SK-N-SH (cell line): ENCODE data around the gene POLR1D. TPM values are rescaled to one million over a fixed set of nuclear protein-coding genes. Genes with fewer than 3 reads are reported as not detected.

Source experiments
- CTCF ChIA-PET: fragments of 300-600, 350-600 bp; formaldehyde crosslinking; extraction: SDS; loops from one replicate; lab custom pipeline; 2021; lab: Yijun Ruan, JAX
- POLR2A ChIA-PET: fragments of 350-600 bp; sonication (Branson Sonifier 250); formaldehyde crosslinking; extraction: SDS; loops from one replicate; lab custom pipeline; 2020; ENCODE audit warnings: antibody characterized with exemption, inconsistent platforms; lab: Yijun Ruan, JAX
- DNase-seq: peaks from one replicate; pipeline ENCODE4 v3.0.0; 2012
- H2AFZ ChIP-seq: fragments of 200-600 bp; sonication (generic); 2 replicates; pipeline ENCODE4 v1.8.1; 2016; ENCODE audit warnings: antibody characterized with exemption, mild to moderate bottlenecking, low read depth
- H3F3A ChIP-seq: fragments of 200-600 bp; sonication (generic); replicated peaks from 2 replicates; pipeline ENCODE3; 2016; ENCODE audit warnings: antibody characterized with exemption, mild to moderate bottlenecking; ENCODE audit not compliant: insufficient read depth
- H3K27ac ChIP-seq, 2 experiments: fragments of 200-500 bp in 1 of 2; fragments of 200-600 bp in 1 of 2; sonication (Bioruptor generic) in 1 of 2; sonication (generic), shearing (Covaris generic) in 1 of 2; 2 replicates each; pipeline versions ENCODE4 v1.5.1 to v1.6.1; 2014 to 2016; ENCODE audit warnings: low read depth in 2 of 2, inconsistent platforms in 1 of 2, low read length in 1 of 2, mild to moderate bottlenecking in 1 of 2, mixed read lengths in 1 of 2
- H3K27me3 ChIP-seq: fragments of 200-600 bp; sonication (generic), shearing (Covaris generic); 2 replicates; pipeline ENCODE4 v1.6.1; 2016; ENCODE audit warnings: mixed run types; ENCODE audit not compliant: insufficient read depth
- H3K36me3 ChIP-seq, 2 experiments: fragments of 200-500 bp in 1 of 2; fragments of 200-600 bp in 1 of 2; sonication (Bioruptor generic) in 1 of 2; sonication (generic) in 1 of 2; replicated peaks in 1 of 2; 2 replicates each; pipeline versions ENCODE3 to v1.5.1; 2014 to 2016; ENCODE audit warnings: low read length in 1 of 2, mild to moderate bottlenecking in 1 of 2; ENCODE audit not compliant: insufficient read depth in 2 of 2, control insufficient read depth in 1 of 2
- H3K4me1 ChIP-seq, 2 experiments: fragments of 200-500 bp in 1 of 2; fragments of 200-600 bp in 1 of 2; sonication (Bioruptor generic) in 1 of 2; sonication (generic), shearing (Covaris generic) in 1 of 2; 2 replicates each; pipeline versions ENCODE4 v1.5.1 to v1.6.1; 2014 to 2016; ENCODE audit warnings: low read depth in 1 of 2, low read length in 1 of 2, mixed run types in 1 of 2; ENCODE audit not compliant: insufficient read depth in 2 of 2, control insufficient read depth in 1 of 2
- H3K4me2 ChIP-seq: fragments of 200-600 bp; sonication (generic), shearing (Covaris generic); 2 replicates; pipeline ENCODE4 v1.6.1; 2017; ENCODE audit warnings: mixed run types
- H3K4me3 ChIP-seq, 2 experiments: fragments of 200-500 bp in 1 of 2; fragments of 200-600 bp in 1 of 2; sonication (Bioruptor generic) in 1 of 2; sonication (generic), shearing (Covaris generic) in 1 of 2; 2 replicates each; pipeline versions ENCODE4 v1.5.1 to v1.8.1; 2014 to 2016; ENCODE audit warnings: low read depth in 2 of 2, inconsistent platforms in 1 of 2, low read length in 1 of 2, mild to moderate bottlenecking in 1 of 2, mixed read lengths in 1 of 2, moderate library complexity in 1 of 2
- H3K79me2 ChIP-seq: fragments of 200-600 bp; sonication (generic); 2 replicates; pipeline ENCODE4 v1.8.1; 2017; ENCODE audit warnings: mild to moderate bottlenecking; ENCODE audit not compliant: insufficient read depth
- H3K9ac ChIP-seq: fragments of 200-600 bp; sonication (generic); 2 replicates; pipeline ENCODE4 v1.6.1; 2017; ENCODE audit warnings: mixed run types
- H3K9me2 ChIP-seq: fragments of 200-600 bp; sonication (generic); 2 replicates; pipeline ENCODE4 v1.6.1; 2017; ENCODE audit warnings: mixed run types
- H3K9me3 ChIP-seq: fragments of 200-600 bp; sonication (generic); 2 replicates; pipeline ENCODE4 v1.6.1; 2017; ENCODE audit warnings: mixed run types, mild to moderate bottlenecking, moderate library complexity
- H4K20me1 ChIP-seq: fragments of 200-600 bp; sonication (generic); 2 replicates; pipeline ENCODE4 v1.6.1; 2017; ENCODE audit warnings: mild to moderate bottlenecking, mixed run types; ENCODE audit not compliant: insufficient read depth
- CHD2 ChIP-seq: fragments of 150-350 bp; IDR thresholded peaks from 2 replicates; pipeline ENCODE4 v1.6.1; 2018; ENCODE audit warnings: low read length; ENCODE audit not compliant: partially characterized antibody
- CTCF ChIP-seq: fragments of 200-600 bp; sonication (generic); IDR thresholded peaks from 2 replicates; pipeline ENCODE4 v1.6.1; 2017; ENCODE audit warnings: antibody characterized with exemption, mild to moderate bottlenecking, moderate library complexity
- EP300 ChIP-seq, 2 experiments: IDR thresholded peaks; 2 replicates each; pipeline versions ENCODE4 v1.4.0 to v1.6.1; 2012; ENCODE audit warnings: borderline replicate concordance in 1 of 2, low read depth in 1 of 2, low read length in 1 of 2
- EZH2phosphoT487 ChIP-seq: fragments of 200-600 bp; sonication (generic); IDR thresholded peaks from 2 replicates; pipeline ENCODE4 v1.6.1; 2017; ENCODE audit warnings: low read depth, mixed run types, mild to moderate bottlenecking, antibody characterized with exemption, moderate library complexity, borderline replicate concordance
- FOXM1 ChIP-seq: IDR thresholded peaks from 2 replicates; pipeline ENCODE4 v1.4.0; 2012; ENCODE audit warnings: low read depth, mild to moderate bottlenecking
- MXI1 ChIP-seq: IDR thresholded peaks from 2 replicates; pipeline ENCODE4 v1.6.1; 2012; ENCODE audit warnings: mild to moderate bottlenecking, low read depth, low read length, improper control_type of control experiment
- NFIC ChIP-seq: IDR thresholded peaks from 2 replicates; pipeline ENCODE4 v1.4.0; 2012; ENCODE audit warnings: borderline replicate concordance
- NRF1 ChIP-seq: IDR thresholded peaks from 2 replicates; pipeline ENCODE4 v1.6.1; 2012; ENCODE audit warnings: low read depth, mild to moderate bottlenecking, low read length
- POLR2AphosphoS5 ChIP-seq: IDR thresholded peaks from 2 replicates; pipeline ENCODE4 v1.6.1; 2012; ENCODE audit warnings: low read depth, low read length
- RCOR1 ChIP-seq: fragments of 150-350 bp; IDR thresholded peaks from 2 replicates; pipeline ENCODE4 v1.6.1; 2017; ENCODE audit warnings: antibody characterized with exemption, low read length
- SIN3A ChIP-seq: IDR thresholded peaks from 2 replicates; pipeline ENCODE4 v1.6.1; 2012; ENCODE audit warnings: low read depth, mild to moderate bottlenecking, low read length, moderate library complexity, borderline replicate concordance
- SMC3 ChIP-seq: IDR thresholded peaks from 2 replicates; pipeline ENCODE4 v1.6.1; 2012; ENCODE audit warnings: low read depth, low read length, improper control_type of control experiment
- TCF12 ChIP-seq: IDR thresholded peaks from 2 replicates; pipeline ENCODE4 v1.4.0; 2012
- TEAD4 ChIP-seq: IDR thresholded peaks from 2 replicates; pipeline ENCODE4 v1.4.0; 2012; ENCODE audit warnings: mild to moderate bottlenecking, borderline replicate concordance; ENCODE audit not compliant: insufficient read depth
- USF1 ChIP-seq: IDR thresholded peaks from 2 replicates; pipeline ENCODE4 v1.4.0; 2012; ENCODE audit warnings: low read depth, borderline replicate concordance
- WGBS: methylation state at CpG from one replicate; pipeline ENCODE4 v1.1.6; 2017; ENCODE audit warnings: low lambda C conversion rate; 5-methylcytosine and 5-hydroxymethylcytosine counted together
- polyA plus RNA-seq, 3 experiments: library from polyadenylated mRNA; depleted of rRNA; stranded (reverse); fragments of >200 nt; gene quantifications; 2 replicates each; pipeline ENCODE4 v1.2.3, GENCODE V29; 2012
- TF ChIP-seq, protein P1 (sequence below): IDR thresholded peaks from 2 replicates; pipeline ENCODE4 v1.4.0; 2012; ENCODE audit warnings: low read depth
- TF ChIP-seq, protein P2 (sequence below): fragments of 150-350 bp; IDR thresholded peaks from 2 replicates; pipeline ENCODE4 v1.6.1; 2016; ENCODE audit warnings: mild to moderate bottlenecking, low read depth, low read length
- TF ChIP-seq, protein P3 (sequence below): IDR thresholded peaks from 2 replicates; pipeline ENCODE4 v1.6.1; 2012; ENCODE audit warnings: mild to moderate bottlenecking, low read depth, low read length, moderate library complexity
- TF ChIP-seq, protein P4 (sequence below): fragments of 150-350 bp; IDR thresholded peaks from 2 replicates; pipeline ENCODE4 v1.6.1; 2017; ENCODE audit warnings: antibody characterized with exemption, low read length, low read depth, borderline replicate concordance

Gene POLR1D
- polyA plus RNA-seq, 1 of the 3 experiments (the other 2 are of a cell fraction), result 150 TPM

DNA sequence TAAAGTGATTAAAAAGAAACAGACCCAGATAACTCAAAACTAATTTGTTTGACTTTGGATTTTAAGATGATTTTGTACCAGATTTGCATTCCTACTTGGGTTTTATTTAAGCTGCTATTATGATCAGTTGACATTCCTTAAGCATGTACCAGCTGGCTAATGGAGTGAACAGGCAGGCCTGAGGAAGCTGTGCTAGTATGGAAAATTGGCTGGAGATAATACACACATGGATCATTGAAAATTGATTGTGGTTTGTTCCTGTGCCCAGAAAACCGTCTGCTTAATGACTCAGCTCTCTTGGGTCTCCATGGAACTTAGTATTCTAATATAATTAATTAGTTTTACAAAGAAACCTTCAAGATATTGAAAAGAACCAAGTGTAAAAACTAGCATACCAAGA lies 22.6 kb downstream of the POLR1D start (continued):
- TF ChIP-seq USF1 (no peak), EZH2phosphoT487 (no peak), FOXM1 (peak; percentile 73; the same call in 1 of the 2 replicates), NFIC (peak; percentile 90), SMC3 (no peak), NRF1 (no peak)
- TF ChIP-seq, protein P1, sequence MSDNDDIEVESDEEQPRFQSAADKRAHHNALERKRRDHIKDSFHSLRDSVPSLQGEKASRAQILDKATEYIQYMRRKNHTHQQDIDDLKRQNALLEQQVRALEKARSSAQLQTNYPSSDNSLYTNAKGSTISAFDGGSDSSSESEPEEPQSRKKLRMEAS, result no peak
- TF ChIP-seq, protein P2, sequence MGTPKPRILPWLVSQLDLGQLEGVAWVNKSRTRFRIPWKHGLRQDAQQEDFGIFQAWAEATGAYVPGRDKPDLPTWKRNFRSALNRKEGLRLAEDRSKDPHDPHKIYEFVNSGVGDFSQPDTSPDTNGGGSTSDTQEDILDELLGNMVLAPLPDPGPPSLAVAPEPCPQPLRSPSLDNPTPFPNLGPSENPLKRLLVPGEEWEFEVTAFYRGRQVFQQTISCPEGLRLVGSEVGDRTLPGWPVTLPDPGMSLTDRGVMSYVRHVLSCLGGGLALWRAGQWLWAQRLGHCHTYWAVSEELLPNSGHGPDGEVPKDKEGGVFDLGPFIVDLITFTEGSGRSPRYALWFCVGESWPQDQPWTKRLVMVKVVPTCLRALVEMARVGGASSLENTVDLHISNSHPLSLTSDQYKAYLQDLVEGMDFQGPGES, result no peak

- Histone ChIP-seq H3K9ac (no peak overlapping the region), H2AFZ (no peak overlapping the region), H3K4me1 (no peaks in the 10 kb centered on the region; a peak in 1 of 4 replicates), H3K9me3 (no peaks in the 10 kb centered on the region; the same call in 1 of the 2 replicates), H3K9me2 (no peaks in the 10 kb centered on the region; the same call in 1 of the 2 replicates), H4K20me1 (no peaks in the 10 kb centered on the region), H3K4me2 (no peak overlapping the region), H3K27me3 (no peaks in the 10 kb centered on the region), H3K79me2 (no peaks in the 10 kb centered on the region; the same call in 1 of the 2 replicates), H3K4me3 (no peak overlapping the region; a peak in 1 of 4 replicates), H3F3A (no peaks in the 10 kb centered on the region), H3K36me3 (peaks cover 42 to 59% of the 10 kb centered on the region in 2 experiments), H3K27ac (no peak overlapping the region)
- TF ChIP-seq MXI1, result no peak
- TF ChIP-seq, protein P3, sequence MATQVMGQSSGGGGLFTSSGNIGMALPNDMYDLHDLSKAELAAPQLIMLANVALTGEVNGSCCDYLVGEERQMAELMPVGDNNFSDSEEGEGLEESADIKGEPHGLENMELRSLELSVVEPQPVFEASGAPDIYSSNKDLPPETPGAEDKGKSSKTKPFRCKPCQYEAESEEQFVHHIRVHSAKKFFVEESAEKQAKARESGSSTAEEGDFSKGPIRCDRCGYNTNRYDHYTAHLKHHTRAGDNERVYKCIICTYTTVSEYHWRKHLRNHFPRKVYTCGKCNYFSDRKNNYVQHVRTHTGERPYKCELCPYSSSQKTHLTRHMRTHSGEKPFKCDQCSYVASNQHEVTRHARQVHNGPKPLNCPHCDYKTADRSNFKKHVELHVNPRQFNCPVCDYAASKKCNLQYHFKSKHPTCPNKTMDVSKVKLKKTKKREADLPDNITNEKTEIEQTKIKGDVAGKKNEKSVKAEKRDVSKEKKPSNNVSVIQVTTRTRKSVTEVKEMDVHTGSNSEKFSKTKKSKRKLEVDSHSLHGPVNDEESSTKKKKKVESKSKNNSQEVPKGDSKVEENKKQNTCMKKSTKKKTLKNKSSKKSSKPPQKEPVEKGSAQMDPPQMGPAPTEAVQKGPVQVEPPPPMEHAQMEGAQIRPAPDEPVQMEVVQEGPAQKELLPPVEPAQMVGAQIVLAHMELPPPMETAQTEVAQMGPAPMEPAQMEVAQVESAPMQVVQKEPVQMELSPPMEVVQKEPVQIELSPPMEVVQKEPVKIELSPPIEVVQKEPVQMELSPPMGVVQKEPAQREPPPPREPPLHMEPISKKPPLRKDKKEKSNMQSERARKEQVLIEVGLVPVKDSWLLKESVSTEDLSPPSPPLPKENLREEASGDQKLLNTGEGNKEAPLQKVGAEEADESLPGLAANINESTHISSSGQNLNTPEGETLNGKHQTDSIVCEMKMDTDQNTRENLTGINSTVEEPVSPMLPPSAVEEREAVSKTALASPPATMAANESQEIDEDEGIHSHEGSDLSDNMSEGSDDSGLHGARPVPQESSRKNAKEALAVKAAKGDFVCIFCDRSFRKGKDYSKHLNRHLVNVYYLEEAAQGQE, result no peak
- TF ChIP-seq USF1, result no peak
- TF ChIP-seq TEAD4, result no peak
- no peak for TF ChIP-seq EZH2phosphoT487
- no peak for TF ChIP-seq NRF1
- TF ChIP-seq NFIC, result no peak
- TF ChIP-seq CHD2, result no peak
- no peak for TF ChIP-seq POLR2AphosphoS5
- TF ChIP-seq RCOR1, result no peak
- no peak for TF ChIP-seq TCF12
- TF ChIP-seq, protein P4, sequence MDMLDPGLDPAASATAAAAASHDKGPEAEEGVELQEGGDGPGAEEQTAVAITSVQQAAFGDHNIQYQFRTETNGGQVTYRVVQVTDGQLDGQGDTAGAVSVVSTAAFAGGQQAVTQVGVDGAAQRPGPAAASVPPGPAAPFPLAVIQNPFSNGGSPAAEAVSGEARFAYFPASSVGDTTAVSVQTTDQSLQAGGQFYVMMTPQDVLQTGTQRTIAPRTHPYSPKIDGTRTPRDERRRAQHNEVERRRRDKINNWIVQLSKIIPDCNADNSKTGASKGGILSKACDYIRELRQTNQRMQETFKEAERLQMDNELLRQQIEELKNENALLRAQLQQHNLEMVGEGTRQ, result no peak
- no peak for TF ChIP-seq CTCF
- no peak for TF ChIP-seq EP300 (IDR thresholded peaks at IDR 0.05; ENCODE audit: borderline replicate concordance in 1 of 2, low read depth in 1 of 2, low read length in 1 of 2)
- TF ChIP-seq SIN3A, result no peak
- DNase-seq, result no peak
- ChIA-PET CTCF (interaction anchor here (1.3 to 1.8 kb wide), 3 partner anchors 10 to 19 kb away, joined by 3 to 5 read pairs (median 3); no protein-coding TSS in a partner anchor), POLR2A (no interaction called here)
- 100% methylated on average over 1 of the region's 1 CpG for WGBS
These were observed 28.6 kb downstream of the POLR1D start for GRCh38 chr13:27650312-27650711.
